HL-60 (cell line): Measurements from ENCODE around the gene KIF20B.

Experiments
- DNase-seq, 2 experiments: peaks; one replicate each; pipeline ENCODE4 v3.0.0-alpha.2; 2010 to 2020; ENCODE audit warnings: low read depth in 1 of 2, low spot score in 1 of 2
- H3K27ac ChIP-seq: fragments of 250-450 bp; sonication (Bioruptor Pico); replicated peaks from 2 replicates; pipeline ENCODE4 v1.5.1; 2020; ENCODE audit warnings: mild to moderate bottlenecking, moderate library complexity
- H3K27me3 ChIP-seq: fragments of 250-450 bp; sonication (Bioruptor Pico); 2 replicates; pipeline ENCODE4 v1.5.1; 2021; ENCODE audit warnings: mild to moderate bottlenecking, moderate library complexity; ENCODE audit not compliant: insufficient read depth, poor library complexity, severe bottlenecking
- H3K4me3 ChIP-seq: replicated peaks from 2 replicates; pipeline ENCODE4 v1.5.1; 2011; ENCODE audit warnings: mild to moderate bottlenecking, control low read depth, low read length; ENCODE audit not compliant: insufficient read depth
- CTCF ChIP-seq: IDR thresholded peaks from one replicate; pipeline ENCODE4 v1.5.1; 2011; ENCODE audit warnings: low read length, control low read depth, inconsistent platforms; ENCODE audit not compliant: insufficient read depth
- GABPA ChIP-seq: IDR thresholded peaks from 2 replicates; pipeline ENCODE4 v1.6.1; 2012; ENCODE audit warnings: low read depth
- POLR2AphosphoS5 ChIP-seq: IDR thresholded peaks from 2 replicates; pipeline ENCODE4 v1.6.1; 2012; ENCODE audit warnings: low read depth
- SPI1 ChIP-seq: IDR thresholded peaks from 2 replicates; pipeline ENCODE4 v1.6.1; 2012; ENCODE audit warnings: low read depth, mild to moderate bottlenecking, borderline replicate concordance
- TF ChIP-seq, protein P1 (sequence below): IDR thresholded peaks from 2 replicates; pipeline ENCODE4 v1.6.1; 2012; ENCODE audit warnings: low read depth; ENCODE audit not compliant: insufficient replicate concordance

Gene KIF20B

GRCh38 chr10:89741126-89741762, 39.9 kb downstream of the KIF20B start:
- Histone ChIP-seq H3K27ac (no peak overlapping the region), H3K4me3 (no peak overlapping the region), H3K27me3 (no peaks in the 10 kb centered on the region)
- no peak for TF ChIP-seq GABPA
- no peak for TF ChIP-seq SPI1
- TF ChIP-seq POLR2AphosphoS5 = no peak
- TF ChIP-seq, protein P1, sequence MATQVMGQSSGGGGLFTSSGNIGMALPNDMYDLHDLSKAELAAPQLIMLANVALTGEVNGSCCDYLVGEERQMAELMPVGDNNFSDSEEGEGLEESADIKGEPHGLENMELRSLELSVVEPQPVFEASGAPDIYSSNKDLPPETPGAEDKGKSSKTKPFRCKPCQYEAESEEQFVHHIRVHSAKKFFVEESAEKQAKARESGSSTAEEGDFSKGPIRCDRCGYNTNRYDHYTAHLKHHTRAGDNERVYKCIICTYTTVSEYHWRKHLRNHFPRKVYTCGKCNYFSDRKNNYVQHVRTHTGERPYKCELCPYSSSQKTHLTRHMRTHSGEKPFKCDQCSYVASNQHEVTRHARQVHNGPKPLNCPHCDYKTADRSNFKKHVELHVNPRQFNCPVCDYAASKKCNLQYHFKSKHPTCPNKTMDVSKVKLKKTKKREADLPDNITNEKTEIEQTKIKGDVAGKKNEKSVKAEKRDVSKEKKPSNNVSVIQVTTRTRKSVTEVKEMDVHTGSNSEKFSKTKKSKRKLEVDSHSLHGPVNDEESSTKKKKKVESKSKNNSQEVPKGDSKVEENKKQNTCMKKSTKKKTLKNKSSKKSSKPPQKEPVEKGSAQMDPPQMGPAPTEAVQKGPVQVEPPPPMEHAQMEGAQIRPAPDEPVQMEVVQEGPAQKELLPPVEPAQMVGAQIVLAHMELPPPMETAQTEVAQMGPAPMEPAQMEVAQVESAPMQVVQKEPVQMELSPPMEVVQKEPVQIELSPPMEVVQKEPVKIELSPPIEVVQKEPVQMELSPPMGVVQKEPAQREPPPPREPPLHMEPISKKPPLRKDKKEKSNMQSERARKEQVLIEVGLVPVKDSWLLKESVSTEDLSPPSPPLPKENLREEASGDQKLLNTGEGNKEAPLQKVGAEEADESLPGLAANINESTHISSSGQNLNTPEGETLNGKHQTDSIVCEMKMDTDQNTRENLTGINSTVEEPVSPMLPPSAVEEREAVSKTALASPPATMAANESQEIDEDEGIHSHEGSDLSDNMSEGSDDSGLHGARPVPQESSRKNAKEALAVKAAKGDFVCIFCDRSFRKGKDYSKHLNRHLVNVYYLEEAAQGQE = no peak
- no peak for TF ChIP-seq CTCF
- DNase-seq = no peak

- Histone ChIP-seq H3K27ac (no peak overlapping the region), H3K27me3 (no peaks in the 10 kb centered on the region), H3K4me3 (no peak overlapping the region)
- no peak for TF ChIP-seq CTCF
- DNase-seq = no peak
Observed at GRCh38 chr10:89744026-89744425, 42.6 kb downstream of the KIF20B start.

- DNase-seq = no peak
- no peak for TF ChIP-seq POLR2AphosphoS5
- TF ChIP-seq SPI1 = no peak
- TF ChIP-seq, protein P1 = no peak
- TF ChIP-seq GABPA = no peak
- no peak for TF ChIP-seq CTCF
- H3K4me3 ChIP-seq = no peak overlapping the region
- H3K27me3 ChIP-seq = no peaks in the 10 kb centered on the region
- H3K27ac ChIP-seq = no peak overlapping the region
Observed at GRCh38 chr10:89745903-89746302, 44.5 kb downstream of the KIF20B start.

GRCh38 chr10:89750441-89750840, 49.1 kb downstream of the KIF20B start:
- Histone ChIP-seq H3K4me3 (no peak overlapping the region), H3K27me3 (no peaks in the 10 kb centered on the region), H3K27ac (no peak overlapping the region)
- TF ChIP-seq, protein P1 = no peak
- no peak for TF ChIP-seq POLR2AphosphoS5
- no peak for DNase-seq
